ENCODE data around the gene PLAC9. TPM values are rescaled to one million over a fixed set of nuclear protein-coding genes. Genes with fewer than 3 reads are reported as not detected.

Gene PLAC9
- total and polyA plus RNA-seq, 2 donors (not counting 3 experiments of a cell fraction or from before 2014, with no cell fraction given), result 1.7 to 2.0 TPM

DNA sequence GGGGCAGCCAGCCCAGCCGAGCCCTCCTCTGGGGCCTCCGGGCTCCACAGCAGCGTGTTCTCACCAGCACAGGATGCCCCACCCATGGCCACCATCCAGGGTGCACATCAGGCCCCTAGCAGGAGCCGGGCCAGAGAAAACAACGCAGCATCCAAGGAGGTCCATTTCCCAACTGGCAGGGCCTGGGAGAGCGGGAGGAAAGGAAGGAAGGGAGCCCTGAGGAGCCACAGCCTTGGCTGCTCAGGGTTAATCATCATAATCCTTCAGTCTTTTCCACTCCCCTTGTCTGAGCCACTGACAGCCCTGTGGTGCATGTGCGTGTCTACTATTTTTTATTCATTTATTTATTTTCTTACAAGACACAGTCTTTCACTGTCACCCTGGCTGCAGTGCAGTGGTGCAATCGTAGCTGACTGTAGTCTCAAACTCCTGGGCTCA is 3.6 kb downstream of the PLAC9 start:
- H3K36me3 ChIP-seq (ENCODE audit: control insufficient read depth in 2 of 2, extremely low read depth in 1 of 2, insufficient read depth in 2 of 2, low read length in 2 of 2), result no peaks in the 10 kb centered on the region
- no peak overlapping the region for H3K27ac ChIP-seq (ENCODE audit: insufficient read depth, low read depth, low read length)
- TF ChIP-seq POLR2AphosphoS5 (IDR thresholded peaks at IDR 0.05; ENCODE audit: insufficient read depth, low read depth, low read length) (peak; percentile 46), JUN (IDR thresholded peaks at IDR 0.05; ENCODE audit: borderline replicate concordance, insufficient read depth, insufficient read length, low read depth) (no peak)
- ChIA-PET CTCF (no interaction called here), POLR2A (no interaction called here)
- DNase-seq (ENCODE audit: low read depth, low spot score), result peak; percentile 83
- intact Hi-C loops (cut with micrococcal nuclease) (loop anchor here (2.0 kb wide), 1 partner anchor 57 kb away; the partner anchor contains the start of gene TMEM254), dilution Hi-C loops (cut with MboI; ENCODE audit: extremely low pct_ligation_motif_present, low sequenced_read_pairs) (no loop called here)
- peaks cover 10% of the 10 kb centered on the region for H3K4me1 ChIP-seq (ENCODE audit: control insufficient read depth, extremely low read depth, insufficient read depth, low read length)
- BruUV-seq (replicated peaks), result no TSS peak
- no peaks in the 10 kb centered on the region for H3K9me3 ChIP-seq (replicated peaks; ENCODE audit: control insufficient read depth, insufficient read depth, low read length)
- no peak overlapping the region for H3K4me2 ChIP-seq (ENCODE audit: insufficient read depth, low read length)
- no peaks in the 10 kb centered on the region for H3K79me2 ChIP-seq (ENCODE audit: control insufficient read depth, insufficient read depth, low read length)
- H2AFZ ChIP-seq (ENCODE audit: low read depth, low read length), result peak overlapping the region; percentile 61
- peaks cover 0 to 2% of the 10 kb centered on the region in 2 experiments for H3K27me3 ChIP-seq (ENCODE audit: control insufficient read depth in 2 of 2, insufficient read depth in 2 of 2, low read length in 2 of 2)
- H4K20me1 ChIP-seq (replicated peaks; ENCODE audit: control insufficient read depth, extremely low read depth, insufficient read depth, low read length), result no peaks in the 10 kb centered on the region
- H3K4me3 ChIP-seq (replicated peaks in 1 of 3; ENCODE audit: insufficient read depth in 1 of 3, low read depth in 1 of 3, low read length in 3 of 3), result no peak overlapping the region
- H3K9ac ChIP-seq (replicated peaks; ENCODE audit: extremely low read depth, insufficient read depth, low read length), result peak overlapping the region; percentile 3
- peak; percentile 90 for FAIRE-seq
- no peaks in the 10 kb centered on the region for H3K9me1 ChIP-seq (replicated peaks; ENCODE audit: control insufficient read depth, extremely low read depth, insufficient read depth, low read length)

DNA sequence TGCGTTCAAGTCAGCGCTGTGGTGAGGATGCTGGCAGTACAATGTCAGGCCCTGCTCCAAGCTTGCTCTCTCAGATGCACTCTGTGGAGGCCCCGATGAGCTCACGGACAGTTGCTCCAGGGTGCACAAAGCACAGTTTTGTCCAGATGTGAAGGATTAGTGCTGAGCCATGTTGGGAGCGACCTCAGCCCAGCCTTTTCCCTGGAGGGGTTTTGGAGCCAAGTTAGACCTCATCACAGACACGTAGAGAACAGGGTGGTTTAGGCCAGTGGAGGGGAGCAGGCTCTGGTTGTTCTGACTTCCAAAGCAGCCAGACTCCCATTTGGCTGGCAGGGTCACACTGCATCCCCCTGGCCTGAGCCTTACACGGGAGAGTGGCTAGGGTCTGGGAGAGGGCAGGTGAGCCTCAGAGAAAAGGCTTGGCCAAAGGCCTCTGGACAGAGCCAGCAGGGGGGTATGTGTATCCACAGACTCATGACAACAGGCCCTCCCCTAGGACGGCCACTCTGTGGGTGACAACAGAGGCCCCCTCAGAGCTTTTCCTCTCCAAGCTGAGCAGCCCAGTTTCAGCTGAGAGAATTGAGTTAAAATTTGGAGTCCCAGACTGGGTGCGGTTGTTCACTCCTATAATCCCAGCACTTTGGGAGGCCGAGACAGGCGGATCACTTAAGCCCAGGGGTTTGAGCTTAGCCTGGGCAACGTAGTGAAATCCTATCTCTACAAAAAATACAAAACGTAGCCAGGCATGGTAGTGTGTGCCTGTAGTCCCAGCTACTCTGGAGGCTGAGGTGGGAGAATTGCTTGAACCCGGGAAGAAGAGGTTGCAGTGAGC is 4.7 kb downstream of the PLAC9 start:
- CTCF ChIA-PET, result no interaction called here
- no peak overlapping the region for H3K27ac ChIP-seq (ENCODE audit: insufficient read depth, low read depth, low read length)
- peaks cover 10% of the 10 kb centered on the region for H3K4me1 ChIP-seq (ENCODE audit: control insufficient read depth, extremely low read depth, insufficient read depth, low read length)
- H3K79me2 ChIP-seq (ENCODE audit: control insufficient read depth, insufficient read depth, low read length), result no peaks in the 10 kb centered on the region
- DNase-seq (ENCODE audit: low read depth, low spot score), result no peak
- H2AFZ ChIP-seq (ENCODE audit: low read depth, low read length), result no peak overlapping the region
- no peaks in the 10 kb centered on the region for H3K36me3 ChIP-seq (ENCODE audit: control insufficient read depth in 2 of 2, extremely low read depth in 1 of 2, insufficient read depth in 2 of 2, low read length in 2 of 2)
- no TSS peak for BruUV-seq (replicated peaks)
- H3K27me3 ChIP-seq (ENCODE audit: control insufficient read depth in 2 of 2, insufficient read depth in 2 of 2, low read length in 2 of 2), result no peaks in the 10 kb centered on the region
- H3K4me3 ChIP-seq (replicated peaks in 1 of 3; ENCODE audit: insufficient read depth in 1 of 3, low read depth in 1 of 3, low read length in 3 of 3), result no peak overlapping the region
- POLR2A ChIA-PET, result no interaction called here
- TF ChIP-seq, protein P1, sequence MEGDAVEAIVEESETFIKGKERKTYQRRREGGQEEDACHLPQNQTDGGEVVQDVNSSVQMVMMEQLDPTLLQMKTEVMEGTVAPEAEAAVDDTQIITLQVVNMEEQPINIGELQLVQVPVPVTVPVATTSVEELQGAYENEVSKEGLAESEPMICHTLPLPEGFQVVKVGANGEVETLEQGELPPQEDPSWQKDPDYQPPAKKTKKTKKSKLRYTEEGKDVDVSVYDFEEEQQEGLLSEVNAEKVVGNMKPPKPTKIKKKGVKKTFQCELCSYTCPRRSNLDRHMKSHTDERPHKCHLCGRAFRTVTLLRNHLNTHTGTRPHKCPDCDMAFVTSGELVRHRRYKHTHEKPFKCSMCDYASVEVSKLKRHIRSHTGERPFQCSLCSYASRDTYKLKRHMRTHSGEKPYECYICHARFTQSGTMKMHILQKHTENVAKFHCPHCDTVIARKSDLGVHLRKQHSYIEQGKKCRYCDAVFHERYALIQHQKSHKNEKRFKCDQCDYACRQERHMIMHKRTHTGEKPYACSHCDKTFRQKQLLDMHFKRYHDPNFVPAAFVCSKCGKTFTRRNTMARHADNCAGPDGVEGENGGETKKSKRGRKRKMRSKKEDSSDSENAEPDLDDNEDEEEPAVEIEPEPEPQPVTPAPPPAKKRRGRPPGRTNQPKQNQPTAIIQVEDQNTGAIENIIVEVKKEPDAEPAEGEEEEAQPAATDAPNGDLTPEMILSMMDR (IDR thresholded peaks at IDR 0.05; ENCODE audit: extremely low read depth in 1 of 2, insufficient read depth in 1 of 2, low read depth in 1 of 2, low read length in 2 of 2), result no peak
- TF ChIP-seq EZH2 (IDR thresholded peaks at IDR 0.05; ENCODE audit: borderline replicate concordance, low read depth, low read length, severe bottlenecking) (no peak), POLR2AphosphoS5 (IDR thresholded peaks at IDR 0.05; ENCODE audit: insufficient read depth, low read depth, low read length) (no peak)
- TF ChIP-seq, protein P2, sequence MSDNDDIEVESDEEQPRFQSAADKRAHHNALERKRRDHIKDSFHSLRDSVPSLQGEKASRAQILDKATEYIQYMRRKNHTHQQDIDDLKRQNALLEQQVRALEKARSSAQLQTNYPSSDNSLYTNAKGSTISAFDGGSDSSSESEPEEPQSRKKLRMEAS (IDR thresholded peaks at IDR 0.05; ENCODE audit: insufficient read depth, insufficient read length), result no peak
- FAIRE-seq, result no peak
- H3K9me1 ChIP-seq (replicated peaks; ENCODE audit: control insufficient read depth, extremely low read depth, insufficient read depth, low read length), result no peaks in the 10 kb centered on the region
- H4K20me1 ChIP-seq (replicated peaks; ENCODE audit: control insufficient read depth, extremely low read depth, insufficient read depth, low read length), result no peaks in the 10 kb centered on the region
- H3K9ac ChIP-seq (replicated peaks; ENCODE audit: extremely low read depth, insufficient read depth, low read length), result no peak overlapping the region
- dilution Hi-C loops (cut with MboI; ENCODE audit: extremely low pct_ligation_motif_present, low sequenced_read_pairs), result no loop called here
- no peak overlapping the region for H3K4me2 ChIP-seq (ENCODE audit: insufficient read depth, low read length)
- intact Hi-C loops (cut with micrococcal nuclease), result loop anchor here (2.0 kb wide), 1 partner anchor 58 kb away; the partner anchor contains the start of gene TMEM254
- H3K9me3 ChIP-seq (replicated peaks; ENCODE audit: control insufficient read depth, insufficient read depth, low read length), result no peaks in the 10 kb centered on the region
